ENCODE results near the gene KRTAP10-2.

KRTAP10-2 gene

DNA sequence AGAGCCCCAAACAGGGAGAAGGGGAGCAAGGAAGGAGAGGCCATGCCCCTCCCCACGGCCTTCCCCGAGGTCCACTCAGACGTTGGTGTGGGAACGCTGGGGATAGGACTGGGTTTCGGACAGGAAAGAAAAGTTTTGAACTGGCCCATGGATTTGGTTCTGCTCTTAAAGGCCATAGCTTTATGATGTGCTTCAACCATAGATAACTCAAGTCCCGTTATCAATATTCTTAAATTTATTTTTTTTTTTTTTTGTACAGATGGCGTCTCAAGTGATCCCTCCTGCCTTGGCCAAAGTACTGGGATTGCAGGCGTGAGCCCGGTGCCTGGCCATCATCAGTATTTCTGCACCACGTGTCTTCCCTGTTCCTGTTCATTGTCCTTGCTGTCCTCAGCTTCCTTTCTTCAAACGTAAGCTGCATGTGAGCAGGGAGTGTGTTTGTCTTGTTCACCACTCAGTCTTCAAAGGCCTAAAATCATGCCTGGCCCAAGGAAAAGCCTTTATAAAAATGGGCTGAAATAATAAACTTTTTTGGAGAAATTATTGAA, 10.5 kb downstream of the KRTAP10-2 start:
- in situ Hi-C loops (cut with MboI; ENCODE audit: low sequenced_read_pairs), result no loop called here

DNA sequence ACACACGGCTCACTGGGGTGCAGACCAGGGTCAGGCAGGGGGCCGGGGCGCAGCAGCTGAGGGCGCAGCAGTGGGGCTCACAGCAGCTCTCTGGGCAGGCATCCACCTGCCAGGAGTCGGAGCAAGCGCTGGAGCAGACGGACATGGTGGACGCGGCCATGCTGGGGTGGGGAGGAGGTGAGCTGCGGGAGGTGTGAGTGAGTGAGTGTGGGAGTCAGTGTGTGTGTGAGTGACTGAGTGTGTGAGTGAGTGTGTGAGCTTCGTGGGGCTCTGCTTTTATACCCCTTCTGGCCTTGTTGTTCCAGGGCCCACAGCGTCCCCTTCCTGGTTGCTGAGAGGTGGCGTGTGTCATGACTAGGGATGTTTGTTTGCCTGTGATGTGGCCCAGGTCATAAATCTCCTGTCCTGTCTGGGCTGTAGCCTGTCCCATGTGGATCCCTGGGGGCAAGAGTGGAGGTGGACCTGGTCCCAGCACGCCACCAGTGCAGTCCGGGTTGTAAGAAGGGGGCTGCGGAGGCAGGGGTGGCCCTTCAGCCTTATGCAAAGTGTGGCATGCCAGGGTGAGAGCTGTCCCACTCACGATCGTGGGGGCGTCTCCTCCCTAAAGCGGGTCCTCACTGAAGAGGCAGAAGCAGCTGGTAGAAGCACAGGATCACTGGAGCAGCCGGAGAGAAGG, 11.2 kb downstream of the KRTAP10-2 start, which contains the start of gene KRTAP10-1:
Gene KRTAP10-1 (minus strand): TSS at position 205 of the 676 bp plus-strand sequence. CDS start 45 bp downstream, at position 160.
- in situ Hi-C loops (cut with MboI; ENCODE audit: low sequenced_read_pairs), result no loop called here

- in situ Hi-C loops (cut with MboI; ENCODE audit: low sequenced_read_pairs), result no loop called here
These were observed 12.3 kb downstream of the KRTAP10-2 start for GRCh38 chr21:44539046-44539445.

DNA sequence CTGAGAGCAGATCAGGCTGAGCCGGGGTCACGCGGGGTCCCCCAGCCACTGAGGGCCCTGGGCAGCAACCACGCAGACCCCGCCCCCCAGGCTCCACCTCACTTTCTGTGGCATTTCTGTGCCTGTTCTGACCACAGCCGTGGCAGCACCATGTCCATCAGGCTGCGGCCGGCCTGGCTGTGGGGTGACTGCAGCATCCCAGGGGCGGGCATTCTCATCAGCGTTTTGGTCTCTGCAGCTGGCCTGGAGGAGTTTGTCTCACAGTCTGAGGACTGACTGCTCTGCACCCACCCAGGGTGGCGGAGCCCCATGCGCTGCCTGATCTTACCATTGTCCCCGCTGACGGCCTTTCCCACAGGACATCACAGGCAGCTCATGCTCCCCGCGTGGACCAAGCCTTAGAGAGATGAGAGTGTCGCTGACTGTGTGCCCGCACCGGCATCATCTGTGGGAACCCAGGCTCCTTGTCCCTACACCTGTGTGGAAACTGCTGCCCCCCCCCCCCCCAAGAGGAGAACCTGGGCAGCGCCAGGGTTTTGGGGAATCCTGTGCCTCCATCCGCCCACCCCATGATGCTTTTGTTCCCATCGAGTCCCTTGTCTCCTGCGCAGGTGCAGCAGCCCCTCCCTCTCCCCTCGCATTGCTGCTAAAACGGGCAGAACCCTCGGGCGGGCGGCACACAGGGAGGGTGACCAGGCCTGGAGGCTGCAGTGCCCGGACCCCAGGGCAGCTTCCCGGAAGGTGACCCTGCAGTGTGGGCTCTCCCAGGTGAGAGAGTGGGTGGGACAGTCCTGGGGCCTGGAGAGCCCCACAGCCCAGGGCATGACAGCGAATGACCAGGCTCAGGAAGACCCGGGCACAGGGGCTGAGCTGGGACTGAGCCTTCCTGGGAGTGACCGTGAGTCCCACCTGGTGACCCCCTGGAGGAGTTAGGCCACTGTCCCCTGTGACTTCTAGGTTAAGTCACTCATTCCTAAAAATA, 13.1 kb downstream of the KRTAP10-2 start:
- in situ Hi-C loops (cut with MboI; ENCODE audit: low sequenced_read_pairs), result no loop called here

DNA sequence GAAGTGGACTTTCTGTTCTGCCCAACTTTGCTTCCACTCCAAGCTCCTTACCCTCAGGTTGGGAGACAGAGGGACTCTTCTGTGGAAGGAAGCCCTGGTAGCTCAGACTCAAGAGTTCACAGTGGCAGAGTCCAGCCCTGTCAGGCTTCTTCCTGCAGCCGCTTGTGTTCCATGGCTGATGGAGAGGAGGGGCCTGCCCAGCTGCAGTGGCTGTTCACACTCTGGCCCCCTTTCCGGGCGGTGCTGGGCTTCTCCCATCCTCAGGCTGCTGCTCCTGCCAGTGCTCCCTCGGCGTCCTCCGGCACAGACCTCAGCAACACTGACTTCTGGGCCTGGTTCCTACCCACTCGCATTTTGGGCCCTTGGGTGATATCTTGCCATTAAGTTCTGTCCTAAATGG, 15.3 kb downstream of the KRTAP10-2 start:
- in situ Hi-C loops (cut with MboI; ENCODE audit: low sequenced_read_pairs), result no loop called here

DNA sequence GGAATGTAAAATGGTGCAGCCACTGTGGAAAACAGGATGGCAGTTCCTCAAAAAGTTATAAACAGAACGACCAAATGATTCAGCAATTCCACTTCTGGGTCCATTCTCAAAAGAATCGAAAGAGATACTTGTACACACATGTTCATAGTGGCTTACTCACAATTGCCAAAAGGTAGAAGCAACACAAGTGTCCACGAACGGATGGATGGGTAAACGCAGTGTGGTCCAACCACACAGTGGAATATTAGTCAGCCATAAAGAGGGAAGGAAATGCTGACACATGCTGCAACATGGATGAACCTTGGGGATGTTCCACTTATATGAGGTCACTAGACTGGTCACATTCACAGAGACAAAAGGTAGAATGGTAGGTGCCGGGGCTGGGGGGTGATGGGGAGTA, 16.6 kb downstream of the KRTAP10-2 start:
- in situ Hi-C loops (cut with MboI; ENCODE audit: low sequenced_read_pairs), result no loop called here

- in situ Hi-C loops (cut with MboI; ENCODE audit: low sequenced_read_pairs), result no loop called here
These were observed 17.2 kb downstream of the KRTAP10-2 start for GRCh38 chr21:44533891-44534627.

DNA sequence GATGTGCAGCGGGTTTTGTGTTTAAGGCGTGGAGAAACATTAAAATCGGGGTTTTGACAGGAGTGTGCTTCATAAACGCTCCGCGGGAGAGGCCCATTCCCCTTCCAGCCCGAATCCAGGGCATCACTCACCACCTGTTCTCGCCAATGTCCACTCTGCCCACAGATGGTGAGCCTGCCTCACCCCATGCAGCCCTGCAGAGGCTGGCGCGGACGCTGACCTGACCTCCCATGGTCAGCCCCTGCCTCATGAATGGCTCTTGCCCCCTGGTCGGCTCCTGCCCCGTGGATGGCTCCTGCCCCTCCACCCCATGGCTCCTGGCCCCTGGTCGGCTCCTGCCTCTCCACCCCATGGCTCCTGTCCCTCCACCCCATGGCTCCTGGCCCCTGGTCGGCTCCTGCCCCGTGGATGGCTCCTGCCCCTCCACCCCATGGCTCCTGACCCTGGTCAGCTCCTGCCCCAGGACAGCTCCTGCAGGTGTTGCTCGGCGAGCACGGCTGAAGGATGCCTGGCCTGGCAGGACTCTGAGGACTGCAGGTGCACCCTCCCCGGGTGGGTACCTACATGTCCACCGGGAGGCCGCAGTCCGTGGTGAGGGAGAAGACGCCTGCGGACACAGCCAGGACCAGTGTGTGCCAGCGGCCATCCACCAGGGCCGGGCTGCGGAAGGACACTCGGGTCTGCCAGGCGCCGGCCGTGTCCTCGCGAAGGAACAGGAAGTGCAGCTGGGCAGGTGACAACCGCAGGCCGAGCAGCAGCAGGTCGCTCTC, 18.0 kb downstream of the KRTAP10-2 start:
- in situ Hi-C loops (cut with MboI; ENCODE audit: low sequenced_read_pairs), result no loop called here

DNA sequence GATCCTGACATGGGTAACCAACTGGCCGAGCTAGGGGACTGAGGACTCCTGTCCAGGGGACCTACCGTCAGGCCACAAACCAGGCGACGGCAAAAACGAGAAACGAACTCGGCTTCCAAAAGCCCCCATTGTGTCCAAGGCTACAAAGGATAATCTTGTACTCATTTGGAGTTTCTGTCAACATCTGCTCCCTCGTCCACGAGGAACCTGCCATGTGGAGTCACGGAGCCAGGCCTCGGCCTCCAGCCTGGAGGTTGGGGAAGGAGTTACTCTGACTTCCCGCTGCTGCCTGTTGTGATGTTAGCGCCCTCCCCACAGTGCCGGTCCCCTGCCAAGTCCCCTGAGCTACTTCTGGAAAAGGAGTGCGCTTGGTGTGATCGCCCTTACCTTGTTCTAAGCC, 18.6 kb downstream of the KRTAP10-2 start:
- in situ Hi-C loops (cut with MboI; ENCODE audit: low sequenced_read_pairs), result no loop called here

DNA sequence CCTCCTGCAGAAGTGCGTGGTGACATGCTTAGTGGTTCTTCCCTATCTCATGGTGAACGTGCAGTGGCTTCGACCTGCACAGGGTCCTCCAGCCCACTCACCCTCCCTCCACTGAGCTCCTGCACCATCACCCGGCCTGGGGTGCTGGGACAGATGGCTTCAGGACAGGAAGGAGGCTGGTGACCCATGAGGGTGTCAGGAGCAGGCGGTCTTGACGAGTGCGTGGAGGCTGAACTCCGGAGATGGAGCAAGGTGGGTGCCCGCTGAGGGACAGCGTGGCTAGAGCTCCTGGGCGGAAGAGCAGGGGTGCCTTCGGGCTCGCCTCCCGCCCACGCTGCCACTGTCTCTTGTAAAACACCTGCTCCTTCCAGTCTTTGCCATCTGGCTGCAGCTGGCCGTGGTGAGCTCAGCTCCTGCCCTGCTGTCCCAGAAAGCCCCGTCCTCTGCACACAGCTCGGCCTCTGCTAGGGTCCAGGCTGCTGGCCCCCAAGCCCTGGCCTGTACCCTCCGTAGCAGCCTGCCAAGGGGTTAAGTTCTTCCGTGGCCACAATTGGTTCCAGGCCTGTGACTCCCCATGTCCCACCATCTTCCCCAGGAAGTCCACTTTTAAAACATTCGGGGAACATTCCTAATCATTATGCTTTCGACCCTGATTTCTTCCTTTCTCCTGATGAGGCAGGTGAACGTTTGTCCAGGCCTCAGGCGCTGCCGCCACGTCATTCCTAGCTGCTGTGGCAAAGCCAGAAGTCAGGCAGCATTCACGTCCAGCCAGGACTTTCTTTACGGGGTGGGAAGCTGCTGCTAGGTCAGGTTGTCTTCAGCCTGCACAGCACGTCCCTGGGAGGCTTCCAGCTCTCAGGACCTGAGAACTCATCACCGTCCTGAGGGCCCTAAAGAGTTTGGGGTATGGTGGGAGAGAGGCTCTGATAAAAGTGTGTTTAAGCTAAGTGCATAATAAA, 19.4 kb downstream of the KRTAP10-2 start:
- in situ Hi-C loops (cut with MboI; ENCODE audit: low sequenced_read_pairs), result no loop called here

DNA sequence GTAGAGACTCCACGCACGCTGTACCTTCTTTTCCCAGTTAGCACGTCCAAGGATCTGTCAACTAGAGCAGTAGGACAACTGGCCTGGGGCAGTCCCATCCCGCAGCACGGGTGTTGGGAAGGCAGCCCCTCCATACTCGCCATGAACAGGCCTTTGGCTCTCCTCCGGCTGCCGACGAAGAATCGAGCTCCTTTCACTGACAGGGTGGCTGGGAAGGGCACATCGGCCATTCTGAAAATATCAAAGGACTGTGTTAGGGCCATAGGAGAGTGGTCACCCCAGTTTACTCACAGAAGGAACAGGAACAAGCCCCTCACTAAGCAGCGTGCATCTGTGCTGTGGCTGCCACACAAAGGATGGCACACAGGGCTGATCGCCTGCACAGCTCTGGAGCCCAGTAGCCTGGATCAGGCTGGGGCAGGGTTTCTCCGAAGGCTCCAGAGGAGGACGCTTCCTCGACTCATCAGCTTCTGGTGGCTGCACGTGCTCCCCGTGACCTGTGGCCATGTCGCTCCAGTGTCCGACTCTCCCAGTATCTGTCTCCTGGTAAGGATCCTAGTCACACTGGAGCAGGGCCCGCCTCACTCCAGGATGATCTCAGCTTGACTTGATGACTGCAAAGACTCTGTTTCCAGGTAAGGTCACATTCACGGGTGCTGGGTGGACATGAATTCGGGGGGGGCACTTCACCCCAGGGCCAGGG, 20.3 kb downstream of the KRTAP10-2 start:
- in situ Hi-C loops (cut with MboI; ENCODE audit: low sequenced_read_pairs), result no loop called here

- in situ Hi-C loops (cut with MboI; ENCODE audit: low sequenced_read_pairs), result no loop called here
These were observed 20.9 kb downstream of the KRTAP10-2 start for GRCh38 chr21:44530221-44530902.

- in situ Hi-C loops (cut with MboI; ENCODE audit: low sequenced_read_pairs), result no loop called here
These were observed 21.7 kb downstream of the KRTAP10-2 start for GRCh38 chr21:44529503-44530125.

DNA sequence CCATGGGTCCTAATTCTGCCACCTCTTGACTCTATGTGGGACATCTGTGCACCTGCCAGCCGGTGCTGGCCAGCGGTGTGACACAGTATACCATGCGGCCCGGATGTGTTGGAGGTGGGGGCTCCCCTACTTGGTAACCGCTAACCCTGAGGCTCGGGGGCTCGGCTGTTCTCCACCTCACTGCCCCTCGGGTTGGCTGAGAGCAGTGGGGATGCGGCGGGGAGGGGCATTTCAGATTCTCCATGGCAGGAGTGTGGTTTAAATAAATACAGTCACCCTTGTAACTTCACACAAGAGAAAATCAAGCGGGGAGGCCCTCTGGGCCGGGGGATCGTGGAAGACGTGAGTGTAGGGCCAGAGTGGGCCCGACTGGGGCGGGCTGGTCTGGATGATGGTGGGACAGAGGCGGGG, 22.3 kb downstream of the KRTAP10-2 start:
- in situ Hi-C loops (cut with MboI; ENCODE audit: low sequenced_read_pairs), result no loop called here

- in situ Hi-C loops (cut with MboI; ENCODE audit: low sequenced_read_pairs), result no loop called here
These were observed 22.7 kb downstream of the KRTAP10-2 start for GRCh38 chr21:44528634-44528995.

DNA sequence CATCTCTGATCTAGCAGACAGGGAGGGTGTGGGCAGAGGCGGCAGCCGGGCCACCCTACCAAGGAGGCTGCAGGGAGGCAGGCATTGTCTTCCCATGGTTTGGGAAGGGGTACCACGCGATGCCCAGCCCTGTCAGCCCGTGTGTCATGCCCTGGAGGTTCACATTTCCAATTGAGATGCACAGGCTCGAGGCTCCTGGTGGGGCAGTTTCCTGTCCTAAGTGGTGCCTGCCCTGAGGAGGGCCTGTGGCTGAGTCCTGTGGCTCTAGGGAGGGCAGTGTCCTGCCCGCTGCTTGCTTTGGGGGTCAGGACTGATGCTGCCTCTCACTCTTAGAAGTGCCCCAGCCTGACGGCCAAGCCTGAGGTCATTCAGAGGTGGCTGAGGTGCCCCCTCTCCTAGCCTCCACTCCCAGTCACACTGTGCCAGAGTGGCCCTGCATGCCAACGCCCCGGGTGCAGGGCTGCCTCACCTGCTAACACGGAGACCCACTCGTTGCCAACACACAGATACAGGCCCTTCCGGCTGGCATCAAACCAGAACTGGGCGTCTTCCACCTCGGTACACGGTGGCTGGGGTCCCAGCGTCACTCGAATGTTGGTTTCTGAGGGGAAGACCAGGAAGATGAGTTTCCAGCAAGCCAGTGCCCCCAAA, 23.2 kb downstream of the KRTAP10-2 start:
- in situ Hi-C loops (cut with MboI; ENCODE audit: low sequenced_read_pairs), result no loop called here
